Mesothelial cell of epicardium (in vitro differentiated cells): ENCODE data around the gene CYB5RL. TPM values are rescaled to one million over a fixed set of nuclear protein-coding genes. Genes with fewer than 3 reads are reported as not detected.
"Not testable (repeated sequence)": the region's sequence is repeated elsewhere in the genome, so short reads cannot be mapped to it uniquely, and the experiment has no call there.

ENCODE experiments used
- DNase-seq, 2 experiments: peaks; one replicate each; pipeline ENCODE4 v3.0.0; 2021; ENCODE audit warnings: low spot score in 2 of 2; ENCODE audit not compliant: unreplicated experiment in 2 of 2
- H3K27ac Mint-ChIP-seq: 2 replicates; pipeline ENCODE4 v1.8.0; 2021; ENCODE audit warnings: mixed read lengths
- H3K27me3 Mint-ChIP-seq: 2 replicates; pipeline ENCODE4 v1.8.0; 2021; ENCODE audit warnings: low read depth, mixed read lengths
- H3K36me3 Mint-ChIP-seq: 2 replicates; pipeline ENCODE4 v1.8.0; 2021; ENCODE audit warnings: mixed read lengths
- H3K4me1 Mint-ChIP-seq: 2 replicates; pipeline ENCODE4 v1.8.0; 2021; ENCODE audit warnings: mixed read lengths
- H3K4me3 Mint-ChIP-seq: 2 replicates; pipeline ENCODE4 v1.8.0; 2021; ENCODE audit warnings: mild to moderate bottlenecking, moderate library complexity, mixed read lengths
- H3K9me3 Mint-ChIP-seq: 2 replicates; pipeline ENCODE4 v1.8.0; 2021; ENCODE audit warnings: mixed read lengths
- total RNA-seq: library from RNA; stranded (reverse); gene quantifications from 3 replicates; pipeline ENCODE4 v1.2.1, GENCODE V29; 2021
- TF ChIP-seq, protein P1 (sequence below): fragments of 200-600 bp; sonication (generic); IDR thresholded peaks from one replicate; pipeline ENCODE4 v1.5.0; 2021; ENCODE audit warnings: antibody characterized with exemption; ENCODE audit not compliant: unreplicated experiment

The CYB5RL gene
- total RNA-seq, 1 donor from 2014 or later = 8.5 TPM

- Mint-ChIP-seq H3K36me3 (peaks cover 46% of the 10 kb centered on the region), H3K27me3 (no peaks in the 10 kb centered on the region), H3K9me3 (no peaks in the 10 kb centered on the region), H3K4me3 (no peak overlapping the region), H3K4me1 (no peaks in the 10 kb centered on the region), H3K27ac (no peak overlapping the region)
- DNase-seq = no peak
- TF ChIP-seq, protein P1, sequence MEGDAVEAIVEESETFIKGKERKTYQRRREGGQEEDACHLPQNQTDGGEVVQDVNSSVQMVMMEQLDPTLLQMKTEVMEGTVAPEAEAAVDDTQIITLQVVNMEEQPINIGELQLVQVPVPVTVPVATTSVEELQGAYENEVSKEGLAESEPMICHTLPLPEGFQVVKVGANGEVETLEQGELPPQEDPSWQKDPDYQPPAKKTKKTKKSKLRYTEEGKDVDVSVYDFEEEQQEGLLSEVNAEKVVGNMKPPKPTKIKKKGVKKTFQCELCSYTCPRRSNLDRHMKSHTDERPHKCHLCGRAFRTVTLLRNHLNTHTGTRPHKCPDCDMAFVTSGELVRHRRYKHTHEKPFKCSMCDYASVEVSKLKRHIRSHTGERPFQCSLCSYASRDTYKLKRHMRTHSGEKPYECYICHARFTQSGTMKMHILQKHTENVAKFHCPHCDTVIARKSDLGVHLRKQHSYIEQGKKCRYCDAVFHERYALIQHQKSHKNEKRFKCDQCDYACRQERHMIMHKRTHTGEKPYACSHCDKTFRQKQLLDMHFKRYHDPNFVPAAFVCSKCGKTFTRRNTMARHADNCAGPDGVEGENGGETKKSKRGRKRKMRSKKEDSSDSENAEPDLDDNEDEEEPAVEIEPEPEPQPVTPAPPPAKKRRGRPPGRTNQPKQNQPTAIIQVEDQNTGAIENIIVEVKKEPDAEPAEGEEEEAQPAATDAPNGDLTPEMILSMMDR = no peak
These were observed 38.7 kb upstream of the CYB5RL start for GRCh38 chr1:54238353-54239034.

GRCh38 chr1:54237586-54237985 lies 37.8 kb upstream of the CYB5RL start:
- no peak overlapping the region for H3K27ac Mint-ChIP-seq
- TF ChIP-seq, protein P1 = no peak
- peaks cover 40% of the 10 kb centered on the region for H3K36me3 Mint-ChIP-seq
- no peak overlapping the region for H3K4me3 Mint-ChIP-seq
- no peak for DNase-seq
- no peaks in the 10 kb centered on the region for H3K4me1 Mint-ChIP-seq
- H3K27me3 Mint-ChIP-seq = no peaks in the 10 kb centered on the region
- H3K9me3 Mint-ChIP-seq = no peaks in the 10 kb centered on the region

GRCh38 chr1:54234284-54234683 lies 34.5 kb upstream of the CYB5RL start:
- DNase-seq = no peak
- Mint-ChIP-seq H3K27me3 (no peaks in the 10 kb centered on the region), H3K36me3 (peaks cover 43% of the 10 kb centered on the region), H3K4me1 (peaks cover under 1% of the 10 kb centered on the region), H3K9me3 (no peaks in the 10 kb centered on the region), H3K4me3 (no peak overlapping the region), H3K27ac (no peak overlapping the region)
- TF ChIP-seq, protein P1 = no peak

GRCh38 chr1:54233196-54233595 lies 33.4 kb upstream of the CYB5RL start:
- H3K36me3 Mint-ChIP-seq = peaks cover 43% of the 10 kb centered on the region
- not testable (repeated sequence) for H3K4me3 Mint-ChIP-seq, H3K27ac Mint-ChIP-seq, H3K9me3 Mint-ChIP-seq, DNase-seq, H3K4me1 Mint-ChIP-seq, H3K27me3 Mint-ChIP-seq

- Mint-ChIP-seq H3K27ac (no peak overlapping the region), H3K4me1 (peaks cover 3% of the 10 kb centered on the region), H3K9me3 (no peaks in the 10 kb centered on the region), H3K4me3 (no peak overlapping the region), H3K27me3 (no peaks in the 10 kb centered on the region), H3K36me3 (peaks cover 36% of the 10 kb centered on the region)
- TF ChIP-seq, protein P1 = no peak
- no peak for DNase-seq
These were observed 30.9 kb upstream of the CYB5RL start for GRCh38 chr1:54230507-54231339.

DNA sequence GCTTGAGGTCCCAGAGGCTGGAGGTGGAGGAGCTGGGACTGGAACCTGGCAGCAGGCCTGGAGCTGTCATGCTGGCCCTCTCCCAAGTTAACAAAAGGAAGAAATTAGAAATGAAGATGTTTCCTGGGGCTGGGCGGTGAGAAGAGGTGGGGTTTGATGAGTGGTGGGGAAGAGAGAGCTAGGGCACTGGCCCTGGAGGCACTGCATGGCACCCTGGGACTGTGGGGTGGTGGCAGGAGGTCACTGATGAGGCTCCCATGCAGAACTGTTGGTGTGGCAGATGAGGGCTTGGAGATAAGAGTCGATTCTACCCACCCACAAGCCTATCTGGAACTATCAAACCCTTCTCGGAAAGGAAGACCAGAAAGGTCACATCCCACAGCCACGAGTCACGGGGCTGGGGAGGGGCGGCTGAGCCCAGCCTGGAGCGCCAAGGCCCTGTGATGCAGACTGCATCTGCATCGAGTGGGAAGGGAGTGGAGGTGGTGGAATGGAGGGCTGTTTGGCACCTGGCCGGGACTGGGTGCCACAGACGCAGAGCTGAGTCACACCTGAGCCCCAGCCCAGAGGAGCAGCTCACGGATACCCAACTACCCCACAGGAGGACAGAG lies 29.6 kb upstream of the CYB5RL start:
- Mint-ChIP-seq H3K4me3 (no peak overlapping the region), H3K27me3 (no peaks in the 10 kb centered on the region), H3K27ac (peak overlapping the region; percentile 64), H3K4me1 (peaks cover 9% of the 10 kb centered on the region), H3K36me3 (peaks cover 36% of the 10 kb centered on the region), H3K9me3 (no peaks in the 10 kb centered on the region)
- no peak for DNase-seq
- TF ChIP-seq, protein P1 = no peak
